Cardiac muscle cell (in vitro differentiated cells and primary cell): ENCODE data around the gene TOX2. TPM values are rescaled to one million over a fixed set of nuclear protein-coding genes. Genes with fewer than 3 reads are reported as not detected.

ENCODE experiments used
- DNase-seq, 2 donors: peaks; one replicate each; pipeline versions ENCODE4 v3.0.0 to v3.0.0-alpha.2; 2010 to 2017; ENCODE audit warnings: low read depth in 1 of 2, low spot score in 1 of 2
- H3K27ac ChIP-seq: fragments of 200-600 bp; sonication (generic); 2 replicates; pipeline ENCODE4 v1.5.1; 2016
- H3K27me3 ChIP-seq: fragments of 200-600 bp; sonication (generic); 2 replicates; pipeline ENCODE4 v1.6.0; 2016; ENCODE audit warnings: control low read depth
- H3K36me3 ChIP-seq: fragments of 200-600 bp; sonication (generic); 2 replicates; pipeline ENCODE4 v1.5.1; 2016; ENCODE audit warnings: control low read depth
- H3K4me1 ChIP-seq: fragments of 200-600 bp; sonication (generic); 2 replicates; pipeline ENCODE4 v1.8.1; 2017; ENCODE audit warnings: low read depth, mild to moderate bottlenecking, mixed run types
- H3K4me3 ChIP-seq: fragments of 200-600 bp; sonication (generic); 2 replicates; pipeline ENCODE4 v1.5.1; 2016; ENCODE audit warnings: mild to moderate bottlenecking
- H3K9me3 ChIP-seq: fragments of 200-600 bp; sonication (generic); 2 replicates; pipeline ENCODE4 v1.5.1; 2017; ENCODE audit warnings: low read depth, mild to moderate bottlenecking, control low read depth
- CTCF ChIP-seq: IDR thresholded peaks from 2 replicates; pipeline ENCODE4 v1.5.1; 2012; ENCODE audit warnings: low read depth, mild to moderate bottlenecking, low read length
- polyA plus RNA-seq: library from polyadenylated mRNA; unstranded; fragments of >200 nt; fragmentation: Nextera tagmentation; extraction: Ambion mirVana; gene quantifications from 2 replicates; pipeline ENCODE4 v1.2.1, GENCODE V29; 2016
- total RNA-seq: library from RNA; depleted of rRNA; stranded (reverse); fragments of >200 nt; gene quantifications from 2 replicates; pipeline ENCODE4 v1.2.3, GENCODE V29; 2016

TOX2 gene
- total and polyA plus RNA-seq, 2 experiments from 2014 or later: 0.09 to 0.32 TPM

- no peaks in the 10 kb centered on the region for H3K9me3 ChIP-seq
These were observed 22.2 kb downstream of the TOX2 start for GRCh38 chr20:43936805-43937204.

GRCh38 chr20:43937591-43937990, 22.9 kb downstream of the TOX2 start:
- Histone ChIP-seq H3K27me3 (no peaks in the 10 kb centered on the region), H3K9me3 (no peaks in the 10 kb centered on the region), H3K4me3 (no peak overlapping the region), H3K27ac (no peak overlapping the region), H3K4me1 (no peaks in the 10 kb centered on the region), H3K36me3 (no peaks in the 10 kb centered on the region)
- TF ChIP-seq CTCF: no peak
- DNase-seq: peak in 1 of 2 donors; percentile 73

More at GRCh38 chr20:43936805-43937204, 22.2 kb downstream of the TOX2 start:
- Histone ChIP-seq H3K36me3 (no peaks in the 10 kb centered on the region), H3K27me3 (no peaks in the 10 kb centered on the region), H3K4me1 (no peaks in the 10 kb centered on the region), H3K4me3 (no peak overlapping the region), H3K27ac (no peak overlapping the region)
- TF ChIP-seq CTCF: no peak
- no peak for DNase-seq

- Histone ChIP-seq H3K4me1 (no peaks in the 10 kb centered on the region), H3K27me3 (no peaks in the 10 kb centered on the region), H3K36me3 (no peaks in the 10 kb centered on the region), H3K9me3 (no peaks in the 10 kb centered on the region), H3K27ac (no peak overlapping the region), H3K4me3 (no peak overlapping the region)
- TF ChIP-seq CTCF: no peak
- peak in 1 of 2 donors; percentile 54 for DNase-seq
These were observed 23.5 kb downstream of the TOX2 start for GRCh38 chr20:43938017-43938655.

- Histone ChIP-seq H3K27me3 (no peaks in the 10 kb centered on the region), H3K4me1 (no peaks in the 10 kb centered on the region), H3K4me3 (no peak overlapping the region), H3K27ac (no peak overlapping the region), H3K9me3 (no peaks in the 10 kb centered on the region), H3K36me3 (no peaks in the 10 kb centered on the region)
- peak in 1 of 2 donors; percentile 100 for DNase-seq
- TF ChIP-seq CTCF: no peak
These were observed 24.5 kb downstream of the TOX2 start for GRCh38 chr20:43938932-43939761.

DNA sequence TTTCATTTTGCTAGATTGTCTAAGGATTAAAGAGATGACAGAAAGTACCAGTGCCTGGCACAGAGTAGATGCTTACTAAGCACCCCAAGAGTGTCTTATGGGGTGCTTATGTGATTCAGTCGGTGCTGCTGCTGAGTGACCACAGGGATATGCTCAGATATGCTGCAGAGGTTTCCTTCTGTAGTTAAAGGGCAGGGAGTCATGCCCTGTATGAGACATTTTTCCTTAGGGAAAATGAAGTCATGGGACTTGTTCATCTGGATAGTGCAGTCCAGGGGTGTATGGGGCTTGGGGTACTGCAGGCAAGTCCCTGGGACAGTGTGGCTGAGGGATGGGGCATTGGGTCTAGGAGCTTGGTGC, 25.1 kb downstream of the TOX2 start:
- Histone ChIP-seq H3K27ac (no peak overlapping the region), H3K9me3 (no peaks in the 10 kb centered on the region), H3K4me3 (no peak overlapping the region), H3K4me1 (no peaks in the 10 kb centered on the region), H3K36me3 (no peaks in the 10 kb centered on the region), H3K27me3 (no peaks in the 10 kb centered on the region)
- no peak for DNase-seq
- no peak for TF ChIP-seq CTCF
